Measurements from ENCODE around the gene CEACAM4.
A peak's percentile ranks its signal among the peaks of the same experiment; 100 is the strongest.

CEACAM4 gene

GRCh38 chr19:41617941-41618730 lies 8.7 kb downstream of the CEACAM4 start:
- no peak for DNase-seq (ENCODE audit: low spot score)

- DNase-seq (ENCODE audit: low spot score), result peak; percentile 33
Measured at GRCh38 chr19:41616792-41617621, 9.9 kb downstream of the CEACAM4 start.

- DNase-seq (ENCODE audit: low spot score), result no peak
Measured at GRCh38 chr19:41615207-41615606, 11.7 kb downstream of the CEACAM4 start.

GRCh38 chr19:41612483-41612882 lies 14.4 kb downstream of the CEACAM4 start:
- DNase-seq (ENCODE audit: low spot score), result no peak

- DNase-seq (ENCODE audit: low spot score), result no peak
Measured at GRCh38 chr19:41610789-41611188, 16.1 kb downstream of the CEACAM4 start.

GRCh38 chr19:41607668-41608067 lies 19.2 kb downstream of the CEACAM4 start:
- DNase-seq (ENCODE audit: low spot score), result no peak

- DNase-seq (ENCODE audit: low spot score), result no peak
Measured at GRCh38 chr19:41606215-41606837, 20.5 kb downstream of the CEACAM4 start.

GRCh38 chr19:41604831-41605230 lies 22.0 kb downstream of the CEACAM4 start:
- no peak for DNase-seq (ENCODE audit: low spot score)

- DNase-seq (ENCODE audit: low spot score), result no peak
Measured at GRCh38 chr19:41601771-41602170, 25.1 kb downstream of the CEACAM4 start.

- no peak for DNase-seq (ENCODE audit: low spot score)
Measured at GRCh38 chr19:41599175-41599966, 27.5 kb downstream of the CEACAM4 start.

- peak; percentile 84 for DNase-seq (ENCODE audit: low spot score)
Measured at GRCh38 chr19:41597600-41598041, 29.3 kb downstream of the CEACAM4 start.

- DNase-seq (ENCODE audit: low spot score), result no peak
Measured at GRCh38 chr19:41595890-41596280, 31.0 kb downstream of the CEACAM4 start.

GRCh38 chr19:41595258-41595889 lies 31.5 kb downstream of the CEACAM4 start:
- DNase-seq (ENCODE audit: low spot score), result peak; percentile 73

- DNase-seq (ENCODE audit: low spot score), result no peak
Measured at GRCh38 chr19:41591951-41592562, 34.8 kb downstream of the CEACAM4 start.

- DNase-seq (ENCODE audit: low spot score), result no peak
Measured at GRCh38 chr19:41590936-41591335, 35.9 kb downstream of the CEACAM4 start.

- DNase-seq (ENCODE audit: low spot score), result no peak
Measured at GRCh38 chr19:41589371-41589770, 37.5 kb downstream of the CEACAM4 start.

- peak; percentile 60 for DNase-seq (ENCODE audit: low spot score)
Measured at GRCh38 chr19:41588497-41589209, 38.2 kb downstream of the CEACAM4 start.

GRCh38 chr19:41587838-41588210 lies 39.0 kb downstream of the CEACAM4 start:
- DNase-seq (ENCODE audit: low spot score), result no peak

- no peak for DNase-seq (ENCODE audit: low spot score)
Measured at GRCh38 chr19:41587101-41587837, 39.6 kb downstream of the CEACAM4 start.

- no peak for DNase-seq (ENCODE audit: low spot score)
Measured at GRCh38 chr19:41586064-41586463, 40.8 kb downstream of the CEACAM4 start.

Data from GM03348 (cell line).